GM12891 (cell line): ENCODE results near the gene E4F1.
A peak's percentile ranks its signal among the peaks of the same experiment; 100 is the strongest.
"Not testable (repeated sequence)": the region's sequence is repeated elsewhere in the genome, so short reads cannot be mapped to it uniquely, and the experiment has no call there.

Experiments
- DNase-seq: peaks from one replicate; pipeline ENCODE4 v3.0.0; 2011; ENCODE audit warnings: low spot score; ENCODE audit not compliant: insufficient read length
- FAIRE-seq: peaks from 2 replicates; lab custom pipeline; 2011; peaks lifted over from hg19 to GRCh38; lab: Jason Lieb, UNC
- PAX5 ChIP-seq: IDR thresholded peaks from 2 replicates; pipeline ENCODE4 v1.6.1; 2011; ENCODE audit warnings: low read length, moderate library complexity, mild to moderate bottlenecking; ENCODE audit not compliant: insufficient read depth, severe bottlenecking
- POLR2A ChIP-seq: IDR thresholded peaks from 2 replicates; pipeline ENCODE4 v1.6.1; 2011; ENCODE audit warnings: low read depth, low read length, control low read depth
- POLR2AphosphoS5 ChIP-seq: IDR thresholded peaks from 2 replicates; pipeline ENCODE4 v1.6.1; 2011; ENCODE audit warnings: low read depth, low read length, control low read depth
- POU2F2 ChIP-seq: IDR thresholded peaks from 2 replicates; pipeline ENCODE4 v1.6.1; 2011; ENCODE audit warnings: low read depth, mild to moderate bottlenecking, control low read depth, low read length, moderate library complexity
- SPI1 ChIP-seq: IDR thresholded peaks from 2 replicates; pipeline ENCODE4 v1.6.1; 2011; ENCODE audit warnings: low read depth, low read length, control low read depth
- TAF1 ChIP-seq: IDR thresholded peaks from 2 replicates; pipeline ENCODE4 v1.6.1; 2011; ENCODE audit warnings: low read depth, low read length, control low read depth

Gene E4F1

DNA sequence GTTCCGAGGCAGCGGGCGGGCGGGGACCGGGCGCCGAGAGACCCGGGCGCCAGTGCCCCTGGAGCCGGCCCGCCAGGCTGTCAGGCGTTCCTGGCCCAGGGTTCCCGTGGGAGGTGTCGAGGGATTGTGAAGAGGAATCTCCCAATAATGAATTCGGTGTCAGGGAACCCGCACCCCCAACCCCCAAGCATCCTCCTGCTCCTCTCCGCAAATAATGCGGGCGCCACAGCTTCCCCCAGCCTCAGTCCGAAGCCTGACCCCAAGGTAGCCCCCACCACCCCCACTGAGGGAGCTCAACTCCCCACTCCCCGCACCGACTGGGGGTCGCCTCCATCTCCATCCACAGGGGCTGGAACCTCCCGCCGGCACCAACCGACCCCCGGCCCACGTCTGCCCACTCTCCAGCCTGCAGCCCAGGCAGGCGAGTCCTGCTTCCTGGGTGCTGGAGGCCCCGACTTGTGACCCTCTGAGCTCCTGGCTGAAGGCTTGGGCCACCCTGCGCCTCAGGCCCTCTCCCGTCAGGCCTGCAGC, 26.3 kb upstream of the E4F1 start:
- no peak for TF ChIP-seq SPI1
- no peak for TF ChIP-seq TAF1
- no peak for TF ChIP-seq POU2F2
- no peak for TF ChIP-seq POLR2AphosphoS5
- TF ChIP-seq PAX5 = no peak
- no peak for TF ChIP-seq POLR2A
- FAIRE-seq = no peak
- no peak for DNase-seq

DNA sequence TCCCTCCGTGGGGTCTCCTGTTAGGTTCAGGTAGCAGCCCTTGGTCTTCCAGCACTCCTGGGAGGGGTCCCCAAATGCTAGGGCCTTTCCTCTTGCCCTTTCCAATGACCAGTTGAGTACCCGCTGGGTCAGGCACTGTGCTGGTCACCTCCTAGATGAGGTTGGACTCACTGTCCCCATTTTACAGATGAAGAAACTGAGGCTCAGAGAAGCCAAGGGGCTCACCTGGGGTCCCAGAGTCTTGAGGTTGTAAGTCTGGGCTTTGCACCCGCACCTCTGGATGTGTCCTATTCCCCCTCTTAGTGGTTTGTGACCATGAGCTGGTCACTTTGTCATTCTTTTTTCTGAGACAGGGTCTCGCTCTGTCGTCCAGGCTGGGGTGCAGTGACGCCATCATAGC, 25.6 kb upstream of the E4F1 start:
- no peak for DNase-seq
- FAIRE-seq = no peak
- TF ChIP-seq TAF1 = no peak
- TF ChIP-seq POLR2AphosphoS5 = no peak
- no peak for TF ChIP-seq POU2F2
- no peak for TF ChIP-seq PAX5
- TF ChIP-seq SPI1 = no peak
- TF ChIP-seq POLR2A = no peak

DNA sequence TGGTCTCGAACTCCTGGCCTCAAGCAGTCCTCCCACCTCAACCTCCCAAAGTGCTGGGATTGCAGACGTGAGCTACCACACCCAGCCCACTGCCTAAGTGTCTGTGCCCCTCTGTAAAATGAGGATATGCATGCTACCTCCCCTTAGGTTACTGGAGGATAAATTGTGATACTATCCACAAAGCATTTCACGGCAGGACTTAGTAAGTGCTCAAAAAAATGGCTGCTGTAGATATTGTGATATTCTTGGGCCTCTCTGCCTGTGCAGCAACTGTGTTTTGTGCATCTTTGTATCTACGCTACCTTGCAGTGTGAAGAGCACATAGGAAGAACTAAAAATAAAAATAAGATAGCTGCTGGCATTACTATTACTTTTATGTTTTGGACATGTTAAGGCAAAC, 25.1 kb upstream of the E4F1 start:
- TF ChIP-seq SPI1 (no peak), PAX5 (no peak), TAF1 (no peak), POLR2AphosphoS5 (no peak), POLR2A (no peak), POU2F2 (no peak)
- DNase-seq = no peak

DNA sequence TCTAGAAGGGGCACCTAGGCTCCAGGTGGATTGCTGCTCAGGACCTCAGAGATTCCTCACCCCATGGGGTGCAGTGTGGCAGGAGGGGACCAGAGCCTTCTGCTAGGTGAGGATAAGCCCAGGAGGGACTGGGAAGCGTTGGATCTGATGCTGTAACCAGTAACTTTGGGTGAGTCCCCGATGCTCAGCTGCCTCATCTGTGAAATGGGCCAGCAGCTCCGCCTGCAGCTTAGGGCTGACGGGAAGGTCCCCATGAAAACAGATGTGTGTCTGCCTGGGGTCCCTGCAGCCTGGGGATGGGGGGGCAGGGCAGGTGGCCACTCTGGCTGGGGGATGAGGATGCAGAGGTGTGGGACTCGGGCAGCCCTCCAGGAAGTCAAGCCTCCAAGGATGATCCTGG, 24.3 kb upstream of the E4F1 start:
- FAIRE-seq = no peak
- no peak for TF ChIP-seq POU2F2
- no peak for DNase-seq

More for the DNA sequence above, 25.1 kb upstream of the E4F1 start:
- FAIRE-seq = no peak

DNA sequence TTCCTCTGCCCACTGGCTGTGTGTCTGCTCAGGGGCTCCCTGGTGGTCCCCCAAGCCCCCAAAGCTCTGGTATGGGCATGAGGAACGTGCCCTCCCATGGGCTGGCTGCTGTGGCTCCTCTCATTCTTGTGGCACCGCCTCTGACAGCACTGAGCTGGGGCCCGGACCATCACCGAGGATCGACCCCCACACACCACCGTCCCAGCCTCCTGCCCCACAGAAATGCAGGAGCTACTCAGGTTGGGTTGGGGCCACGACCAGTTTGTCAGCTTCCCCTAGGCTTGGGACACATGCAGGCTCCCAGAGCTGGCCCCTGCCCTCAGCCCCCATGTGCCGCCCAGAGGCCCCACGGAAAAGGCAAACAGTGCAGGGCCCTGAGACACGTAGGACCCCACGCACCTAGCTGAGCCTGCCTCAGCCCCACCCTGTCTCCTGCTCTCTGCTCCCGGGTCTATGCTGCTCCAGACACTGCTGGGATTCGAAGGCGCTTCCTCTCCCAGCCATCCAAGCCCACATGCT, 23.7 kb upstream of the E4F1 start:
- TF ChIP-seq POU2F2 (no peak), POLR2AphosphoS5 (no peak), PAX5 (no peak), TAF1 (no peak), POLR2A (no peak), SPI1 (no peak)
- DNase-seq = no peak
- no peak for FAIRE-seq

DNA sequence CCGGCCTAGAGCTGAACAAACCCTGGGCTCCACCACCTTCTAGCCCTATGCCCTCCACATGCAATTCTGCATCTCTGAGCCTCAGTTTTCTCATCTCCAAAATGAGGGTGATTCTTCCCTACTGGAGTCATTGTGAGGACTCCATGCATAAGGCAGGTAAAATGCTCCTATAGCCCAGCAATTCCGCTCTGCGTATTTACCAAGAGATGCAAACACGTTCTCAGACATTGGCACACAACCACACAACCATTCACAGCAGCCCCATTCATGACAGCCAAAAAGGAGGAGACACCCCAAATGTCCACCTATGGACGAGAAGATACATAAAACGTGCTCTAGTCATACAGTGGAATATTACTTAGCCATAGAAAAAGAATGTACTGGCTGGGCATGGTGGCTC, 23.1 kb upstream of the E4F1 start:
- DNase-seq = no peak
- TF ChIP-seq POLR2AphosphoS5 = no peak
- TF ChIP-seq PAX5 = no peak
- TF ChIP-seq SPI1 = no peak
- TF ChIP-seq TAF1 = no peak
- TF ChIP-seq POU2F2 = no peak
- TF ChIP-seq POLR2A = no peak
- FAIRE-seq = no peak

DNA sequence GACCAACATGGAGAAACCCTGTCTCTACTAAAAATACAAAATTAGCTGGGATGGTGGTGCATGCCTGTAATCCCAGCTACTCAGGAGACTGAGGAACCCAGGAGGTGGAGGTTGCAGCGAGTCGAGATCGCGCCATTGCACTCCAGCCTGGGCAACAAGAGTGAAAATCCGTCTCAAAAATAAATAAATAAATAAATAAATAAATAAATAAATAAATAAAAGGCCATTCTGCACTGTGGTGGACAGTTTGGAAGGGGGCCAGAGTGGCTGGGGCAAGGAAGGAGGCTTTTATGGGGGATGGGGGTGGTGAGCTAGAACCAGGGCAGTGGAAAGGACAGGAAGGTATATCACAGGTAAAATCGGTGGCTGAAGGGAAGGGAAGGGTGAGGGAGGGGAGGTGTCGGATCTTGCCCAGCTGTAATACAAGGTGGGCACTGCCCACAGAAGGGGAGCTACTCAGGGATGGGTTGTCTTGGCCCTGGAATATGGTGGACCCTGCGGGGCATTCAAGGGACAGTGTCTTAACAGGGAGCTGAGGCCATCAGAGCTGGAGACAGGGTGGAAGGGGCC, 20.2 kb upstream of the E4F1 start:
- not testable (repeated sequence) for FAIRE-seq, DNase-seq

DNA sequence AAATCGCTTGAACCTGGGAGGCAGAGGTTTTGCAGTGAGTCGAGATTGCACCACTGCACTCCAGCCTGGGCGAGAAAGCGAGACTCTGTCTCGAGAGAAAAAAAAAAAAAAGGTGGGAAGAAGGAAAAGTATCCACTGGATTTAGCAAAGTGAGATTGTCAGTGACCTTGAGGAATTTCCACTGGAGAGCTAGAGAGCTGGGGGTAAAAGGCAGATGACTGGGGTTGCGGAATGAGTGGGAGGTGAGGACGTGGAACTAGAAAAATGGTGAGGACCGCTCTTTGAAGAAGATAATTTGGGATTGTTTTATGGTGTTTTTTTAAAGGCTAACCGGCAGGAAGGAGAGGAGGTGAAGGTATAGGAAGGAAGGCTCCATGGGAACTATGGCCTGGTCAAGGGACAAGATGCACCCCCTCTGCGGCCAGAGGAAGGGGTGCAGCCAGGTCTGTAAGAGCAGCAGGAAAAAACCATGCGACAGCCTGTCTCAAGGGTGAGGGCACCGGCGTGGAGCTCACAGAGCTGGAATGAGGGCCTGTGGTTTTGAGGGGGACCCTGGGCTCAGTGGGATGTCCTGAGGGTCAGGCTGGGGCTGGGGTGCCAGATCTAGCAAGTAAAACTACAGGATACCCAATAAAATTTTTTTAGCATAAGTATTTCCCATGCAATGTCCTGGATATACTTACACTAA, 18.8 kb upstream of the E4F1 start:
- TF ChIP-seq POU2F2 (no peak), SPI1 (no peak), PAX5 (no peak), TAF1 (no peak), POLR2A (no peak), POLR2AphosphoS5 (no peak)
- DNase-seq (no peak), FAIRE-seq (no peak)

DNA sequence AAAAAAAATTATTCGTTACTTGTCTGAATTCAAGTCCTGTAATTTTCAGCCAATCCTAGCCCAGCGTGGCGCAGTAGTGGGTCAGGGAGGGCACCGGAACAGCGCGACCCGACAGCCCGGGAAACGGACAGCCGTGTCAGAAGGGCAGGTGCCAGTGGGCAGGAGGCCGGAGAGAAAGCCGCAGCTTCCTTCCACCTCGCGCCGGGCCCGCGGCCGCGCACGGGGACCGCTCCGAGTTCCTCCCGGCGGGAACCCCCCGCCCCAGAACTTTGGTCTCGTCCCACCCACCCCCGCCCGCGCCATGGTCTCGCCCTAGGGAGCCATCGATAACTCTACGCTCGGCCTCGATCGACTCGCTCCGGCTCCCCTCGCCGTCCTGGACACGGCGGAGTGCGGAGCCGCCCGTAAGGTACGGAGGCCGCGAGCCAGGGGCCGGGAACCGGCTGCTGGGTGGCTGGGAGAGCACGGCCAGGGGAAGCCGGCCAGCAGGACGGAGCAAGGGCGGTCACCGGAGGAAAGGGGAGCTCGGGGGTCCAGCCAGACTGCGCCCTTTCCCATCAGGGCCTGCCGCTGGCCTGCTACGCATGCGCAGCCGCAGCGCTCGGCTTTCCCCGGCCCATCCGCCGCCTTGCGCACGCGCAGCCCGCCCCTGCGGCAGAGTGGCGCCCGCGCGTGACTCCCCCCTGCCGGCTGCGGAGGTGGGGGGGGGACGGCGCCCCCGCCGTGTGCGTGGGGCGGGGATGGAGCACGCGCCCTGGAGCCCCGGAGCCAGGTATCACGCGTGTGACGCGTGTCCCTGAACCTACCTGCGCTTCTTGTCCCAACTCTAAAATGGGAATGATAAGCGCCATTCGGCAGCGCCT, 18.1 kb upstream of the E4F1 start, which contains the start of gene MLST8:
MLST8 (plus strand) TSS at position 351 of the 863 bp plus-strand sequence. CDS start 632 bp downstream, outside the sequence.
- DNase-seq (peak; percentile 100), FAIRE-seq (peak; percentile 99)
- TF ChIP-seq SPI1 (0 out of 2 replicates have a peak, but pooled peaks have one; percentile 28), TAF1 (peak; percentile 77), PAX5 (no peak), POLR2AphosphoS5 (peak; percentile 88), POU2F2 (peak; percentile 30; the same call in 1 of the 2 replicates), POLR2A (peak; percentile 78)
